Measurements from ENCODE around the gene CNRIP1.

Gene CNRIP1, protein sequence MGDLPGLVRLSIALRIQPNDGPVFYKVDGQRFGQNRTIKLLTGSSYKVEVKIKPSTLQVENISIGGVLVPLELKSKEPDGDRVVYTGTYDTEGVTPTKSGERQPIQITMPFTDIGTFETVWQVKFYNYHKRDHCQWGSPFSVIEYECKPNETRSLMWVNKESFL

DNA sequence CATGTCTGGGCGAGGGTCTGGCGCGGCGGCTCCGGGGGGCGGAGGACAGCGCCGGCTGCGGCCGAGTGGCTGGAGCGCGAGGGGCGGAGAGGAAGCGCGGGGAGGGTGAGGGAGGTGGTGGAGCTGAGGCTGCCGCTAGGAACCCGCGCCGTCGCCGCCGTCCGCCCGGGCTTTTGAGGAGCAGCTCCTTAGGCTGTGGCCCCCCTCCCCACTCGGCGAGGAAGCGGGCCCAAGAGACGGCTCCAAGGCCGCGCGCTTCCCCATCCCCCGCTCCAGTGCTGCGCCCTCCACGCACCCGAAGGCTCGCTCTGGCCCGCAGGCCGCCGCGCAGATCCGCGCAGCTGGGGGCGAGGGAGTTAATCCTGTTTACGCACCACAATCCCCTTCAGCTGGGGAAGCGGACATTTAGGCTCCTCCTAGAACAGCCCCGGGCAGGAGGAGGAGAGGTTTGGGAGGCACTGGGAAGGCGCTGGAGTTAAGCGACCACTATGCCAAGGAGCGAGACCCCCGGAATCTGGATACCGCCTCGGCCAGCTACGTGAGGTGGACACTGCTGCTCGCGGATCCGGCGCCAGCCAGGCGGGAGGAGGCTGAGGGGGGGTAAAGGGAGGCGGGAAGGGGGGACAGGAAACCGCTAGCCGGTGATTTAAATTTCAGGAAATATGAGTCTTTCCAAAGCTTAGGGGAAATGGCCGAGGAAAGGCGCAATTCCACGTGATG is at the start of gene CNRIP1:
CNRIP1 (minus strand) TSS at position 552 of the 720 bp plus-strand sequence; CDS start at position 3, 549 bp downstream.
- TF ChIP-seq, protein P1, sequence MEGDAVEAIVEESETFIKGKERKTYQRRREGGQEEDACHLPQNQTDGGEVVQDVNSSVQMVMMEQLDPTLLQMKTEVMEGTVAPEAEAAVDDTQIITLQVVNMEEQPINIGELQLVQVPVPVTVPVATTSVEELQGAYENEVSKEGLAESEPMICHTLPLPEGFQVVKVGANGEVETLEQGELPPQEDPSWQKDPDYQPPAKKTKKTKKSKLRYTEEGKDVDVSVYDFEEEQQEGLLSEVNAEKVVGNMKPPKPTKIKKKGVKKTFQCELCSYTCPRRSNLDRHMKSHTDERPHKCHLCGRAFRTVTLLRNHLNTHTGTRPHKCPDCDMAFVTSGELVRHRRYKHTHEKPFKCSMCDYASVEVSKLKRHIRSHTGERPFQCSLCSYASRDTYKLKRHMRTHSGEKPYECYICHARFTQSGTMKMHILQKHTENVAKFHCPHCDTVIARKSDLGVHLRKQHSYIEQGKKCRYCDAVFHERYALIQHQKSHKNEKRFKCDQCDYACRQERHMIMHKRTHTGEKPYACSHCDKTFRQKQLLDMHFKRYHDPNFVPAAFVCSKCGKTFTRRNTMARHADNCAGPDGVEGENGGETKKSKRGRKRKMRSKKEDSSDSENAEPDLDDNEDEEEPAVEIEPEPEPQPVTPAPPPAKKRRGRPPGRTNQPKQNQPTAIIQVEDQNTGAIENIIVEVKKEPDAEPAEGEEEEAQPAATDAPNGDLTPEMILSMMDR (IDR thresholded peaks at IDR 0.05) = no peak

DNA sequence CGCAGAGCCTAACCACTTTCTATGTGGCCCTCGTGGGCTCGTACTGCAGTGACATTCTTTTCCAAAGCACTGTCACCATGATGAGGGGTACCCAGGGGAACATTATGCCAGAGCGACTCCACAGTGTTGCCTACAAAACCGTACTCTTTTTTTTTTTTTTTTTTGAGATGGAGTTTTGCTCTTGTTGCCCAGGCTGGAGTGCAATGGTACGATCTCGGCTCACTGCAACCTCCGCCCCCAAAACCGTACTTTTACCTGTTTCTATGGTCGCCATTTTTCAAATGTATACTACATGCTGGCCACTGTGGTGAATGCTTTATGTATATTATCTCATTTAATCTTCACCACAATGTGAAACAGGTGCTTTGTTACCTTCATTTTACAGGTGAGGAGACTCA is 49.6 kb upstream of the CNRIP1 start:
- TF ChIP-seq, protein P1 (IDR thresholded peaks at IDR 0.05) = no peak

DNA sequence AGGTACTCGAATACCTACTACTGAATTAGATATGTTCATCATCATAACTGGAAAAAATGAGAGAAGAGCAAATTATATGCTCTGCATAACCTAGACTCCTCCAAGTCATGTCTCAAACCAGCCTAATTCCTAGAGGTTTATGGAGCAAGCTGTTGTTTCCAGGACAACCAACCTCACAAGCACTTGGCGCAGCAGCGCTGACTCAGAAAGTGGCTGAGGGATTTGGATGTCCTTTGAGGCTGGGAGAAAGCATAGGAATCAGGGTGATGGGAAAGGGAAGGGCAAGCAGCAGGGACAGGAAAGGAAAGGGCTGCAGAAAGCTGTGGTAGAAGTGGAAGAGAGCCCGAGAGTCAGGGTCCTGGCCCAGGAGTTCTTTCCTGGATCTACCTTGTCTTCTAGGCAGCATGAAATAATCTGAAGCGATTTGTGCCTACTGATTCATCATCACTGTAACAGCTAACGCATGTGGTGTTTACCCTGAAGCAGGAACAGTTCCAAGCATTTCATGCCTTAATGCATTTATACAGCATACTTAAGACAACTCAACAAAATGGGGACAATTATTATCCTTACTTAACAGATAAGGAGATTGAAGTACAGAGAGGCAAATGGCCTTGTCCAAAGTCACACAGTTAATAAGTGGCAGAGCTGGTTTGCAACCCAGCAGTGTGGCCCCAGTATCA is 49.0 kb upstream of the CNRIP1 start:
- TF ChIP-seq, protein P1 (IDR thresholded peaks at IDR 0.05) = no peak

DNA sequence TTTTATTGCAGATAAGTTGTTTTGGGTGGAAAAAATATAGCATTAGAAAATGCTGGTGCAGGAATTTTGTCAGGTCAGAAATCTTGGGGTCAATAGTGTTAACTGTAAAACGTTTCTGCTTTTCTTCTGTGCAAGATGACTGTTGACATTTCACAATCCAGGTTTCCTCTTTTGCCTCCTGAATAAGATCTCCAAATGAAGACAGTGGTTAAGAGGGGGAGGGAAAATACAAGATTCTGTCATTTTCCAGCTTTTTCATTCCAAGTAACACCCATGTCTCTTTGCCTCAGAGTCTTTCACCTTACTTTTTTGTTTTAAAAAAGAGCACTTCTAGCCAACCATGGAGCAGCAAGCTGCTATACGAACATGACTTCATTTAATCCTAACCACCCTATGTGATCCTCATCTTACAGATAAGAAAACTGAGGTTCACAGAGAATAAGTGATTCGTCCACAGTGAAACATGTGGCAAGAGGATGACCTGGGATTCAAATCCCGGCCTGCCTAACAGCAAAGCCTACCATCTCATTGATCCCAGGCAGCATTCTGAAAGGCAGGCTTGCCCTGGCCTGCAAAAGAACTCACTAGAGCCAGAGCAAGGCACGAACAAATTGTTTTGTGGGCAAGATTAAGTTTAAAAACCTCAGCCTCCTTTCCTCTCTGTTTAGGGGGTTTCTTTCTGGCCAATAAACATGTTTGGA is 48.4 kb upstream of the CNRIP1 start:
- TF ChIP-seq, protein P1 (IDR thresholded peaks at IDR 0.05) = no peak

DNA sequence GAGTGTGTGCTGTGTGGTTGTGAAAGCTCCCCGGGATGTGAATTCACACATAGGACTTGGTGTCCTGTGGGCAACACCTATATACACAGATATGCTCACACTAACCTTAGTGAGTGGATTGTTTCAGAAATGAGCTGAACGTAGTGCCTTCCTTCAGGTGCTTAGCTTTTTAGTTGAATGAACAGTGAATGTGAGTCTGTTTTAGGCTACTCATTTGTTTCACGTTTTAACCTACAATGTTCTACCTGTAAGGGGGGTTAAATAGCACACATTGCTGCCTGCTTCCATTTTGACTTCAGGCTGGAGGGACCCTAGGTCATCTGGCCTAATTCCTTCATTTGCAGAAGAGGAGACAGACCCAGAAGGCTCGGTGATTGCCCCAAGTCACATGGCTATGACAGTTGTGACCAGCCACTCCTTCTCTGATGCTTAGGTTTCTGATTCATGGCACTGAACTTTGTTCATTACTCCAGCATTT is 46.4 kb upstream of the CNRIP1 start:
- TF ChIP-seq, protein P1 (IDR thresholded peaks at IDR 0.05) = no peak

DNA sequence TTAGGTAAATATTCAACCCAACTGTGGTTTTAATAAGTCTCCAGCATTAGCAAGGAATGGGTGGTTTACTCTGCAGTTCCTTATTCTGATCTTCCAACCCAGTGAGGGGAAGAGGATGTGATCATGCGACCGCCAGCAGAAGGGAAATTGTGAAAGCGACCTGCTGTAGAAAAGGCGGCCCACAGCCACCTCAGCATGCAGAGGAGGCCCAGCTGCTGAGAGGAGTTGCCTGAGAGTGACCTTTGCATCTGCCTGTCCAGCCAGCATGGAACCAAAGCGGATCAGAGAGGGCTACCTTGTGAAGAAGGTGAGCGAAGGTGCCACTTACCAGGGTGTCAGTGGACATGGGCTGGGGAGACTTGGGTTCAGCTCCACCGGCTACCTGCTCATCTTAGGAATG is 45.3 kb upstream of the CNRIP1 start, which contains the start of gene PLEK:
PLEK (plus strand) TSS at position 196 of the 400 bp plus-strand sequence; CDS start at position 266, 70 bp downstream.
- TF ChIP-seq, protein P1 (IDR thresholded peaks at IDR 0.05) = no peak

DNA sequence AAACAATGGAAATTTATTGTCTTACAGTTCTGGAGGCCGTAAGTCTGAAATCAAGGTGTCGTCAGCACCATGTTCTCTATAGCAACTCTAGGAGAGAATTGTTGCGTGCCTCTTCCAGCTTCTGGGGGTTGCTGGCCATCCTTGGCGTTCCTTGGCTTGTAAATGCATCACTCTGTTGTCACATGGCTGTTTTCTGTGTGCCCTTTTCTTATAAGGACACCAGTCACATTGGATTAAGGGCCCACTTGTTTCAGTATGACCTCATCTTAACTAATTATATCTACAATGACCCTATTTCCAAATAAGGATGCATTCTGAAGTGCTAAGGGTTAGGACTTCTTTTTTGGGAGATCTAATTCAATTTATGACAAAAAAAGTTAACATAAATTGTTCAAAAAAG is 44.0 kb upstream of the CNRIP1 start:
- TF ChIP-seq, protein P1 (IDR thresholded peaks at IDR 0.05) = no peak
